GM18909 (cell line): ENCODE results near the gene AP4E1.
"Not testable (repeated sequence)": the region's sequence is repeated elsewhere in the genome, so short reads cannot be mapped to it uniquely, and the experiment has no call there.

Experiments used
- ATAC-seq: cut with Tn5 transposase; IDR thresholded peaks from one replicate; pipeline ENCODE4 v1.9.1; 2021; ENCODE audit warnings: mild to moderate bottlenecking; ENCODE audit not compliant: unreplicated experiment, poor library complexity

The AP4E1 gene

GRCh38 chr15:51006336-51006985 is 98.0 kb downstream of the AP4E1 start:
- ATAC-seq, result no peak

DNA sequence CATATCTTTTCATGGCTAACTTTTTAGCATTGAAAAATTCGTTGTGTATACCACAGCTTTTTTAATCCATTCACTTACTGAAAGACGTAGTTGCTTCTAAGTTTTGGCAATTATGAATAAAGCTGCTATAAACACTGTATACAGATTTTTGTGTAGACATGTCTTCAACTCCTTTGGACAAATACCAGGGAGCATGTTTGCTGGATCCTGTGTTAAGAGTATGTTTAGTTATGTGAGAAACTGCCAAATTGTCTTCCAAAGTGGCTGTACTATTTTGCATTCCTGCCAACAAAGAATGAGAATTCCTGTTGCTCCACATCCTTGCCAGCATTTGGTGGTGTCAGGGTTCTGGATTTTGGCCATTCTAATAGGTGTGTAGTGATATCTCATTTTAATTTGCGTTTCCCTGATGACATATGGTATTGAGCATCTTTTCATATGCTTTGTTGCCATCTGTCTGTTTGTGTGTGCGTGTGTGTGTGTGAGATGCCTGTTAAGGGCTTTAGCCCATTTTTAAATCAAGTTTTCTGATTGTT is 98.7 kb downstream of the AP4E1 start:
- no peak for ATAC-seq

DNA sequence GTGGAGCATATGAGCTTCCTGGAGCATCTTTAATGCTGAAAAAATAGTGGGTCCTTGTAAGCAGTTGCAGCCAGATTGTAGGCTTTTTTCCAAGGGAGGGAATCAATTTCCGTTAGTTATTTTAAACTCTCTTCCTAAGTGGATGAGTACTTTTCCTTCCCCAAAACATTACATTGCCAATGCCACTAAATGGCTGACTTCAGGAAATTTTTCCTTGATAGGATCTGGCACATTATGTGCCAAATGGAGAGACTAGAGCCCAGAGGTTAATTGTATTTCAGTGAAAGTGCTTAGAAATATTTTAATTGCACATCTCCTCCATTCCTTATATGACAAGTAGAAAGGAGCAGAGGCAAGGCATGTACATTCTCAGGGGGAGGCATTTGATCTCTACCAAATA is 102.7 kb downstream of the AP4E1 start:
- no peak for ATAC-seq

GRCh38 chr15:51016615-51017014 is 108.1 kb downstream of the AP4E1 start:
- ATAC-seq, result no peak

- no peak for ATAC-seq
Observed at GRCh38 chr15:51022206-51022605, 113.7 kb downstream of the AP4E1 start.

DNA sequence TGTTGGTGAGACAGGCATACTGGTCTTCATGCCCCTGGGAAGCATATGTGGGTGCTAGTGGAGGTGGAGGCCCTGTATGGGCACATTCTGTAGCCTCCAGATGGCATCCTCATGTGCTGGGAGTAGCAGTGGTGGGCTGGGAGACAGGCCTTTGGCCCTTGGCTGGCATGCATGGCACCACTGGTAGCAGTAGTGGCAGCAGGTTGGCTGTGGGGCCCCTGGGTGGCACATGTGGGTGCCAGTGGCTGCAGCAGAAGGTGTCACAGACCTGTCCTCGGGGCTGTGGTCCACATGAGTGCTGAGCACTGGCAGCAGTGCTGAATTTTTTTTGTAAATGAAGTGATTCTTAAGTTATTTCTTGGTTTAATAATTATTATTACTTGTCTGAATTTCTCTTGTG is 115.0 kb downstream of the AP4E1 start:
- no peak for ATAC-seq

- ATAC-seq, result no peak
Observed at GRCh38 chr15:51024735-51025453, 116.4 kb downstream of the AP4E1 start.

- ATAC-seq, result no peak
Observed at GRCh38 chr15:51025454-51025846, 117.0 kb downstream of the AP4E1 start.

GRCh38 chr15:51030649-51031316 is 122.3 kb downstream of the AP4E1 start:
- no peak for ATAC-seq

- not testable (repeated sequence) for ATAC-seq
Observed at GRCh38 chr15:51037474-51037873, 129.0 kb downstream of the AP4E1 start.

GRCh38 chr15:51038162-51038973 is 129.9 kb downstream of the AP4E1 start:
- no peak for ATAC-seq

DNA sequence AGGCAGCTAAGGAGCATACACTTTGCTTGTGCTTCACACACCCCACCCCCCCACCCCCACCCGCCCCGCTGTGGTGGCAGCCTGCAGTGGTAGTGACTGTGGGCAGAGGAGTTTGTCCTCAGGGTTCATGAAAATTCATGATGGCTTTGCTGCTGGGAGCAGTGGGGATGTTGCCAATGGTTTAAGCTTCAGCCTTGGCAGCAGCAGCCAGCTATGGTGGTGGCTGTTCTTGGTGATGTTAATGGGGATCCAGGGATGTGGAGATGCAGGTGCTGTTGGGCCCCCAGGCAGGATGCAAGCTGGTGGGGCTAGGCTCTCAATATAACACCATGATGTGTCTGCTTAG is 130.5 kb downstream of the AP4E1 start:
- no peak for ATAC-seq

GRCh38 chr15:51044037-51044727 is 135.7 kb downstream of the AP4E1 start:
- ATAC-seq, result no peak

- ATAC-seq, result no peak
Observed at GRCh38 chr15:51046016-51046415, 137.5 kb downstream of the AP4E1 start.

DNA sequence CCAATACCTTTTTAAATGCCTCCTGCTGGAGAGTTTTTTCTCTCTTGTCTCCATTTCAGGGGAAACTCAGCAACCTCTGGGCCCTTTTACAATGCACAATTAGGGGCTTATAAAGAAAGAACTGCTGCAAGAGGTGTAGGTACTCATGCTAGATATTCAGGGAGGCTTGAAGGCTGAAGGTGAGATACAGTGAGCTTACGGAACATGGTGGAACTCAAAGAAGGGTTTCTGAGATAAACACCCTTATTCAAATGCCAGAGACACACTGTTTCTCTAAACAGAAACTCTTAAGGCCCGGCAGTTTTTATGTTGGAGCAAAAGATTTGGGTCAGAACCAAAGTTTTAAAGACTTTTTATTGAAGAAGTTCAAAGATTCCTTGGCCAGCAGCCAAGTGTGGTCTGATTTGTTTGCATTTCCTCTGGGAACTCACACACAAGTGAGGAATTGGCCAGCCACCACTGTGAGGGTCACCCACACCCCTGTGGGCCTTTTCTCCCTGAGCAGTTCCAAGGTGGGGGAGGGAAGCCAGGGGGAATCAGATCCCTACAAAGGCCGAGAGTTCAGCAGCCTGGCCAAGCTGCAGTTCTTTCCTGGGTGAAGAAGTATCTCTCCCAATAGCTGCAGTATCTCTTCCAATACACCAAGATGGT is 138.4 kb downstream of the AP4E1 start:
- no peak for ATAC-seq

DNA sequence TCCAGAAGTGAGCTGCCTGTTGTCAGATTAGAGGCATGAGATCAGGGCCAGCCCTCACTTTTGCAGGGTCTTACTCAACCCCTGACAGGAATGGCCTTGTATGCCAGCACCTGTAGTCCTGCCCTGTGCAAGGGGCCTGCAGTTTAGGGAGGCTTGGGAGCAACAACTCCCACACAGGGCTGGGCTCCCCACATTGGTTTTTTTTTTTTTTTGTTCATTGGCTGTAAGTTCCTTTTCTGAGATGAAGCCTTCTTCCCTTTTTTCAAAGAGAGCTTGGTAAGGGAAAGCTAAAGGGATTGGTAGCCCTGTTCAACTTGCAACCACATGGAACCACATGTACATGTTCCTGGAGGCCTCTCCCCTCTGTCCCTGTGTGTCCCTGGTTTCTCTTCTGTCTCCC is 139.8 kb downstream of the AP4E1 start:
- ATAC-seq, result no peak

DNA sequence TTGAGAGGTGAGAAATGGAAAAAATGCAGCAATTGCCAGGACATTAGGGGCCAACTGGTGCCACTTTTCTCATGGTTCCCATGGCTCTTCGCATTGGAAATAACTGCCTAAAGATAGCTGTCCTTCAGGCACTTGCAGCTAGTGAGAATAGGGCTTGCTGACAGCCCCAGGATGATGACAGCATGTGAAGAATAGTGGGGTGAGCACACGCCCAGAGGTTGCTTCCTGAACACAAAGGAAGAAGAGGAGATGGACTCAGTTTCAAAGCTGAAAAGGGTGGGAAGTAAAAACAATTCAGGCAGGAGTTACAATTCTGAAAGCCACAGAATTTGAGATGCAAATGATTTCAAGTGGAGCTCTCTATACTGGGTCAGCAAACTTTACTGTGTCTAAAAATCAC is 140.6 kb downstream of the AP4E1 start:
- ATAC-seq, result no peak

- ATAC-seq, result no peak
Observed at GRCh38 chr15:51051776-51052175, 143.3 kb downstream of the AP4E1 start.

DNA sequence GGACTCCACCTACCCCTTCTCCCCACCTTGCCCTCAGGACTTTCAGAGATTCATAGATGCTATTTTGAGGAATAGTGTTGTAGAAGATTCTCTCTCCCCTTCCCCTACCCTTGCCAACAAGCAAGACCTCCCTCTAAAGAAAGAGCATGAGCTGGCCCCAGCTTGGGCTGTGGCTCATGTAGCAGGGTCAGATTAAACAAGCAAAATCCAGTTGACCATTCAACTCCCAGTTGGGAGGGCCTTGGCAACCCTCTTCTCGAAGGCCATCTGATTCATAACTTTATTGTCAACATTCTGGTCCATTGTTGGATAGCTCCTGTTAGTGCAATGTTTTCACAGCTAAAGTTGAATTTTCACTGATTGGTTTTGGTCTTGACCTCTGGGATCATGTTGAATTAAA is 145.1 kb downstream of the AP4E1 start:
- ATAC-seq, result no peak

- no peak for ATAC-seq
Observed at GRCh38 chr15:51054535-51054934, 146.1 kb downstream of the AP4E1 start.
